ENCODE measurements around the gene TRIM42. TPM values are rescaled to one million over a fixed set of nuclear protein-coding genes. Genes with fewer than 3 reads are reported as not detected.

TRIM42 gene
- total RNA-seq, 1 experiment from 2014 or later = not detected

DNA sequence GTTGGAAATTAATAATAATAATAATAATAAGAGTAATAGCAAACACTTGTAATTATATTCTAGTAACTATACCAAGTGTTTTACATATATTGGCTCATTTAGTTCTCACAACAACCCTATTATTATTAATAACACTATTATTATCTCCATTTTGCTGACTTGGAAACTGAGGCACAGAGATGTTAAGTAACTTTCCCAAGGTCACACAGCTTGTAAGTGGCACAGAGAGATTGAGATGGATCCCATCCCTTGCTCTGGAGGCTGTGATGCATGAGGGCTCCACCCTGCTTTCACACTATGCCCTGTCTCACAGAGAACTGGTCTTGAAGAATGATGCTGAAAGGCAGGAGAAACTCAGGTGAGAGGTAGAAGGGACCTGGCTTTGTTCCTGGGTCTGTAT lies 31.9 kb downstream of the TRIM42 start (continued):
- TF ChIP-seq CBX3 (IDR thresholded peaks at IDR 0.05; ENCODE audit: low read depth) (no peak), EZH2 (IDR thresholded peaks at IDR 0.05) (no peak), POLR2AphosphoS5 (IDR thresholded peaks at IDR 0.05; ENCODE audit: low read depth, low read length) (no peak)
- TF ChIP-seq, protein P1, sequence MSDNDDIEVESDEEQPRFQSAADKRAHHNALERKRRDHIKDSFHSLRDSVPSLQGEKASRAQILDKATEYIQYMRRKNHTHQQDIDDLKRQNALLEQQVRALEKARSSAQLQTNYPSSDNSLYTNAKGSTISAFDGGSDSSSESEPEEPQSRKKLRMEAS (IDR thresholded peaks at IDR 0.05) = no peak

DNA sequence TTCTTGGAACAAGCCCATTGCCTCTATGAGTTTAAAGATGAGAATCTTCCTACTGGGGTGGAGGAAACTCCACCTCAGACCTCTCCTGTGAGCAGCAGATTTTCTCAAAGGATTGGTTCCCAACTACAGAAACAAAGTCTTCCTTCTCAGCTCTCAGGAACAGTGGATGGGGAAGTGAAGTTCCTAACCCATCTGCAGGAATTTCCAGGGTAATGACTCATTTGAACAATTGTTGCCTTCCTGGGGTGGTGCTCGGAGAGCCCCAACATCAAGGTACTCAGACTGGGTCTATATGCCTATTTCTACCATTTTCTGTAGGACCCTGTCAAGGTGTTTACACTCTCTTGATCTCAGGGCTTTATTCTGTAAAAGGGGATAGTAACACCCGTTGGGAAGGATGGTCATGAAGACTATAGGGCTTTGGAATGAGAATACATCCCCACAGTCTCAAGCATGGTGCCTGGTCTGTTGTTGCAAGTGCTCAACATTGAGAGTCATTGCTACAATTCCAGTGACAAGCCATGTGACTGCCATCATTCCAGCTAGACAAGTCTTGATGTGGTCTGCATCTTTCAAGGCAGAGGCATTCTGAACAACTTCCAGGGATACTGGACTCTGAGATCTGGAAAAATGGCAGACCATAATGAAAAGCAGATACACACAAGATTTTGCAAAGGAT lies 33.0 kb downstream of the TRIM42 start:
- Histone ChIP-seq H3K4me3 (replicated peaks in 1 of 2; ENCODE audit: low read depth in 1 of 2, low read length in 2 of 2) (no peak overlapping the region), H3K27ac (ENCODE audit: low read depth, low read length) (no peak overlapping the region), H3K9me2 (ENCODE audit: insufficient read depth) (no peaks in the 10 kb centered on the region), H3K4me2 (ENCODE audit: low read length) (no peak overlapping the region), H3K79me2 (ENCODE audit: insufficient read depth, low read length) (no peaks in the 10 kb centered on the region), H3K9ac (ENCODE audit: low read length) (no peak overlapping the region), H3K9me3 (ENCODE audit: control insufficient read depth in 1 of 2, insufficient read depth in 1 of 2, low read depth in 1 of 2, low read length in 2 of 2) (no peaks in the 10 kb centered on the region), H3K27me3 (ENCODE audit: insufficient read depth, low read length) (peaks cover 15% of the 10 kb centered on the region), H2AFZ (ENCODE audit: low read depth, low read length, poor library complexity, severe bottlenecking) (no peak overlapping the region), H3K36me3 (ENCODE audit: control insufficient read depth in 1 of 2, insufficient read depth in 2 of 2, low read length in 2 of 2) (no peaks in the 10 kb centered on the region), H3K4me1 (ENCODE audit: control insufficient read depth in 1 of 2, insufficient read depth in 2 of 2, low read length in 2 of 2) (no peaks in the 10 kb centered on the region), H4K20me1 (ENCODE audit: insufficient read depth) (no peaks in the 10 kb centered on the region)
- ChIA-PET CTCF (no interaction called here), POLR2A (no interaction called here), RAD21 (ENCODE audit: low non-redundant PET in 1 of 2, low total read pairs in 2 of 2, uncharacterized antibody in 2 of 2, unreplicated experiment in 2 of 2) (no interaction called here)
- ATAC-seq (no peak), DNase-seq (ENCODE audit: low read depth, low spot score) (no peak)
- intact Hi-C loops (cut with micrococcal nuclease) = no loop called here
- no peak for TF ChIP-seq EZH2phosphoT487 (IDR thresholded peaks at IDR 0.05; ENCODE audit: borderline replicate concordance)
- BruUV-seq (replicated peaks) = no TSS peak

DNA sequence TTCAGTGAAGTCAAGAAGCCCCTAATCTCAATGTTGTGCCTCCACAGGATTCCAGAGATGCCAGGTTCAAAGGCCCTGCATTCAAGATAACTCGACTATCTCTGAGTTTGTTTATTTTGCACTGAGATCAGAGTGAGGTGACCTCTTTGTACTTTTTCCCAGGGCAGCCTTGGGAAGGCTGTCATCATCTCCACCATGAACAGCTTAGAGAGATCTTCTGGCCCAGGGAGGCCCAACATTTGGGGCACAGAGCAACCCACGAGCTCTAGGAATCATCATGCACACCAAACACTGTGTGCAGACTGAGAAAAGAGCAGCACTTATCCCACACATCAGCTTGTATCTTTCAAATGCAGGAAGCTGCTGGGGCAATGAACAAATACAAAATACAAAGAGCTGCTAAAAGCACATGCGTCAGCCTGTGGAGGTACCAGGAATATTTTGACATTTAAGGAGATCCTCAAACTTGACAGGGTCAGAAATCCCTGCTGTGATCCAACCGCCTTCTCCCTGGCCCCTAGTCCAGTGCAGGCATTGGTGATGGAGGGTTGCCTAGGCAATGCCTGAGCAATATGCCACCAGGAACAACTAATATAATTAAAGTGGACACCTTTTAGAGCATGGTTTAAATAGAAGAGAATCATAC lies 33.6 kb downstream of the TRIM42 start:
- no peak for ATAC-seq
- H3K9me3 ChIP-seq (ENCODE audit: control insufficient read depth in 1 of 2, insufficient read depth in 1 of 2, low read depth in 1 of 2, low read length in 2 of 2) = no peaks in the 10 kb centered on the region
- no peak overlapping the region for H3K4me3 ChIP-seq (replicated peaks in 1 of 2; ENCODE audit: low read depth in 1 of 2, low read length in 2 of 2)
- BruUV-seq (replicated peaks) = no TSS peak
- H3K4me2 ChIP-seq (ENCODE audit: low read length) = no peak overlapping the region
- no peak overlapping the region for H3K27ac ChIP-seq (ENCODE audit: low read depth, low read length)
- no peaks in the 10 kb centered on the region for H3K9me2 ChIP-seq (ENCODE audit: insufficient read depth)
- RAD21 ChIA-PET (ENCODE audit: low non-redundant PET in 1 of 2, low total read pairs in 2 of 2, uncharacterized antibody in 2 of 2, unreplicated experiment in 2 of 2) = no interaction called here
- no peaks in the 10 kb centered on the region for H3K36me3 ChIP-seq (ENCODE audit: control insufficient read depth in 1 of 2, insufficient read depth in 2 of 2, low read length in 2 of 2)
- no peak overlapping the region for H3K9ac ChIP-seq (ENCODE audit: low read length)
- H2AFZ ChIP-seq (ENCODE audit: low read depth, low read length, poor library complexity, severe bottlenecking) = no peak overlapping the region
- H4K20me1 ChIP-seq (ENCODE audit: insufficient read depth) = no peaks in the 10 kb centered on the region
- H3K79me2 ChIP-seq (ENCODE audit: insufficient read depth, low read length) = no peaks in the 10 kb centered on the region
- intact Hi-C loops (cut with micrococcal nuclease) = no loop called here
- H3K27me3 ChIP-seq (ENCODE audit: insufficient read depth, low read length) = peaks cover 15% of the 10 kb centered on the region
- H3K4me1 ChIP-seq (ENCODE audit: control insufficient read depth in 1 of 2, insufficient read depth in 2 of 2, low read length in 2 of 2) = no peaks in the 10 kb centered on the region
- no peak for DNase-seq (ENCODE audit: low read depth, low spot score)
- POLR2A ChIA-PET = no interaction called here
- CTCF ChIA-PET = no interaction called here
- TF ChIP-seq ZNF274 (IDR thresholded peaks at IDR 0.05; ENCODE audit: low read depth, low read length) (no peak), RAD21 (IDR thresholded peaks at IDR 0.05; ENCODE audit: low read depth) (no peak), SRF (IDR thresholded peaks at IDR 0.05; ENCODE audit: low read depth) (no peak), YY1 (IDR thresholded peaks at IDR 0.05; ENCODE audit: extremely low read depth, insufficient replicate concordance, low read depth, low read length) (no peak), EGR1 (IDR thresholded peaks at IDR 0.05; ENCODE audit: low read depth) (no peak), JUND (IDR thresholded peaks at IDR 0.05) (no peak), FOSL1 (IDR thresholded peaks at IDR 0.05; ENCODE audit: low read depth) (no peak)
- TF ChIP-seq, protein P2, sequence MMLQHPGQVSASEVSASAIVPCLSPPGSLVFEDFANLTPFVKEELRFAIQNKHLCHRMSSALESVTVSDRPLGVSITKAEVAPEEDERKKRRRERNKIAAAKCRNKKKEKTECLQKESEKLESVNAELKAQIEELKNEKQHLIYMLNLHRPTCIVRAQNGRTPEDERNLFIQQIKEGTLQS (IDR thresholded peaks at IDR 0.05) = no peak
- TF ChIP-seq, protein P3, sequence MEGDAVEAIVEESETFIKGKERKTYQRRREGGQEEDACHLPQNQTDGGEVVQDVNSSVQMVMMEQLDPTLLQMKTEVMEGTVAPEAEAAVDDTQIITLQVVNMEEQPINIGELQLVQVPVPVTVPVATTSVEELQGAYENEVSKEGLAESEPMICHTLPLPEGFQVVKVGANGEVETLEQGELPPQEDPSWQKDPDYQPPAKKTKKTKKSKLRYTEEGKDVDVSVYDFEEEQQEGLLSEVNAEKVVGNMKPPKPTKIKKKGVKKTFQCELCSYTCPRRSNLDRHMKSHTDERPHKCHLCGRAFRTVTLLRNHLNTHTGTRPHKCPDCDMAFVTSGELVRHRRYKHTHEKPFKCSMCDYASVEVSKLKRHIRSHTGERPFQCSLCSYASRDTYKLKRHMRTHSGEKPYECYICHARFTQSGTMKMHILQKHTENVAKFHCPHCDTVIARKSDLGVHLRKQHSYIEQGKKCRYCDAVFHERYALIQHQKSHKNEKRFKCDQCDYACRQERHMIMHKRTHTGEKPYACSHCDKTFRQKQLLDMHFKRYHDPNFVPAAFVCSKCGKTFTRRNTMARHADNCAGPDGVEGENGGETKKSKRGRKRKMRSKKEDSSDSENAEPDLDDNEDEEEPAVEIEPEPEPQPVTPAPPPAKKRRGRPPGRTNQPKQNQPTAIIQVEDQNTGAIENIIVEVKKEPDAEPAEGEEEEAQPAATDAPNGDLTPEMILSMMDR (IDR thresholded peaks at IDR 0.05 in 2 of 3, conservative IDR thresholded peaks at IDR 0.05 in 1 of 3; ENCODE audit: borderline replicate concordance in 1 of 3, insufficient read depth in 1 of 3, low read depth in 2 of 3, low read length in 2 of 3) = no peak
- TF ChIP-seq, protein P1 (IDR thresholded peaks at IDR 0.05) = no peak

All from HCT116 (cell line).